SJCRH30 (cell line): ENCODE measurements around the gene SYTL2. TPM values are rescaled to one million over a fixed set of nuclear protein-coding genes. Genes with fewer than 3 reads are reported as not detected.
A peak's percentile ranks its signal among the peaks of the same experiment; 100 is the strongest.

Experiments used
- DNase-seq, 2 experiments: peaks; one replicate each; pipeline ENCODE4 v3.0.0-alpha.2; 2015 to 2020
- H3K27ac ChIP-seq: fragments of 250-450 bp; sonication (Bioruptor Pico); 2 replicates; pipeline ENCODE4 v1.5.1; 2020; ENCODE audit warnings: mild to moderate bottlenecking, moderate library complexity
- H3K27me3 ChIP-seq: fragments of 250-450 bp; sonication (Bioruptor Pico); 2 replicates; pipeline ENCODE4 v1.5.1; 2020; ENCODE audit warnings: mild to moderate bottlenecking, moderate library complexity
- H3K36me3 ChIP-seq: fragments of 250-450 bp; sonication (Bioruptor Pico); 2 replicates; pipeline ENCODE4 v1.5.1; 2020; ENCODE audit warnings: mild to moderate bottlenecking, moderate library complexity
- H3K4me1 ChIP-seq: fragments of 250-450 bp; sonication (Bioruptor Pico); 2 replicates; pipeline ENCODE4 v1.5.1; 2020; ENCODE audit warnings: mild to moderate bottlenecking, moderate library complexity
- H3K4me3 ChIP-seq: fragments of 250-450 bp; sonication (Bioruptor Pico); 2 replicates; pipeline ENCODE4 v1.5.1; 2020; ENCODE audit warnings: mild to moderate bottlenecking, moderate library complexity
- H3K9me3 ChIP-seq: fragments of 250-450 bp; sonication (Bioruptor Pico); replicated peaks from 2 replicates; pipeline ENCODE4 v1.5.1; 2020; ENCODE audit warnings: mild to moderate bottlenecking, moderate library complexity
- total RNA-seq: library from RNA; depleted of rRNA; stranded (reverse); fragments of >200 nt; shearing (Covaris generic); gene quantifications from 2 replicates; pipeline ENCODE4 v1.2.3, GENCODE V29; 2014

Gene SYTL2
- total RNA-seq, 1 experiment from 2014 or later, result 137 TPM

- Histone ChIP-seq H3K4me3 (no peak overlapping the region), H3K36me3 (no peaks in the 10 kb centered on the region), H3K27me3 (no peaks in the 10 kb centered on the region), H3K27ac (peak overlapping the region; percentile 4; the same call in 1 of the 2 replicates), H3K9me3 (peaks cover 11% of the 10 kb centered on the region), H3K4me1 (peaks cover 45% of the 10 kb centered on the region)
- DNase-seq, result no peak
Measured at GRCh38 chr11:85771568-85771967, 39.4 kb downstream of the SYTL2 start.

GRCh38 chr11:85769771-85770170 lies 41.2 kb downstream of the SYTL2 start:
- peak; percentile 73 to 77 for DNase-seq
- Histone ChIP-seq H3K27ac (peak overlapping the region; percentile 26), H3K9me3 (peaks cover 11% of the 10 kb centered on the region), H3K4me3 (no peak overlapping the region), H3K27me3 (no peaks in the 10 kb centered on the region), H3K4me1 (peaks cover 45% of the 10 kb centered on the region), H3K36me3 (no peaks in the 10 kb centered on the region)

- Histone ChIP-seq H3K4me1 (peaks cover 40% of the 10 kb centered on the region), H3K36me3 (no peaks in the 10 kb centered on the region), H3K4me3 (no peak overlapping the region), H3K9me3 (peaks cover 11% of the 10 kb centered on the region), H3K27ac (no peak overlapping the region), H3K27me3 (no peaks in the 10 kb centered on the region)
- no peak for DNase-seq
Measured at GRCh38 chr11:85768473-85769146, 42.3 kb downstream of the SYTL2 start.

- H3K27me3 ChIP-seq, result no peaks in the 10 kb centered on the region
- no peak for DNase-seq
- H3K4me3 ChIP-seq, result no peak overlapping the region
- no peak overlapping the region for H3K27ac ChIP-seq
- peaks cover 11% of the 10 kb centered on the region for H3K9me3 ChIP-seq
- H3K36me3 ChIP-seq, result no peaks in the 10 kb centered on the region
- H3K4me1 ChIP-seq, result peaks cover 29% of the 10 kb centered on the region
Measured at GRCh38 chr11:85767246-85767945, 43.5 kb downstream of the SYTL2 start.

GRCh38 chr11:85766721-85767161 lies 44.2 kb downstream of the SYTL2 start:
- H3K9me3 ChIP-seq, result peaks cover 11% of the 10 kb centered on the region
- H3K4me1 ChIP-seq, result peaks cover 23% of the 10 kb centered on the region
- no peaks in the 10 kb centered on the region for H3K27me3 ChIP-seq
- H3K36me3 ChIP-seq, result no peaks in the 10 kb centered on the region
- no peak for DNase-seq
- no peak overlapping the region for H3K4me3 ChIP-seq
- no peak overlapping the region for H3K27ac ChIP-seq

- no peak for DNase-seq
- H3K27me3 ChIP-seq, result no peaks in the 10 kb centered on the region
- peaks cover 7% of the 10 kb centered on the region for H3K9me3 ChIP-seq
- no peak overlapping the region for H3K27ac ChIP-seq
- H3K36me3 ChIP-seq, result no peaks in the 10 kb centered on the region
- no peak overlapping the region for H3K4me3 ChIP-seq
- H3K4me1 ChIP-seq, result peaks cover 13% of the 10 kb centered on the region
Measured at GRCh38 chr11:85764796-85765195, 46.1 kb downstream of the SYTL2 start.

GRCh38 chr11:85762226-85762625 lies 48.7 kb downstream of the SYTL2 start:
- 0 out of 2 replicates have a peak, but pooled peaks cover under 1% of the 10 kb centered on the region for H3K36me3 ChIP-seq
- H3K4me1 ChIP-seq, result peaks cover 12% of the 10 kb centered on the region
- no peaks in the 10 kb centered on the region for H3K27me3 ChIP-seq
- no peaks in the 10 kb centered on the region for H3K9me3 ChIP-seq
- H3K4me3 ChIP-seq, result no peak overlapping the region
- H3K27ac ChIP-seq, result no peak overlapping the region
- no peak for DNase-seq

GRCh38 chr11:85759915-85760314 lies 51.0 kb downstream of the SYTL2 start:
- no peaks in the 10 kb centered on the region for H3K9me3 ChIP-seq
- peak; percentile 51 to 73 for DNase-seq
- H3K27me3 ChIP-seq, result no peaks in the 10 kb centered on the region
- H3K4me1 ChIP-seq, result peaks cover 12% of the 10 kb centered on the region
- no peak overlapping the region for H3K4me3 ChIP-seq
- H3K36me3 ChIP-seq, result peaks cover 5% of the 10 kb centered on the region; the same call in 1 of the 2 replicates
- H3K27ac ChIP-seq, result no peak overlapping the region

GRCh38 chr11:85758480-85759039 lies 52.4 kb downstream of the SYTL2 start:
- Histone ChIP-seq H3K4me1 (peaks cover 12% of the 10 kb centered on the region), H3K27me3 (no peaks in the 10 kb centered on the region), H3K4me3 (no peak overlapping the region), H3K36me3 (peaks cover 5% of the 10 kb centered on the region; the same call in 1 of the 2 replicates), H3K27ac (no peak overlapping the region), H3K9me3 (no peaks in the 10 kb centered on the region)
- no peak for DNase-seq

- H3K4me1 ChIP-seq, result peaks cover 12% of the 10 kb centered on the region
- H3K27me3 ChIP-seq, result no peaks in the 10 kb centered on the region
- DNase-seq, result no peak
- H3K4me3 ChIP-seq, result no peak overlapping the region
- peaks cover 5% of the 10 kb centered on the region; the same call in 1 of the 2 replicates for H3K36me3 ChIP-seq
- H3K27ac ChIP-seq, result no peak overlapping the region
- no peaks in the 10 kb centered on the region for H3K9me3 ChIP-seq
Measured at GRCh38 chr11:85758026-85758425, 52.9 kb downstream of the SYTL2 start.

- peaks cover 22% of the 10 kb centered on the region for H3K4me1 ChIP-seq
Measured at GRCh38 chr11:85756401-85757200, 54.3 kb downstream of the SYTL2 start.

GRCh38 chr11:85755701-85756100 lies 55.2 kb downstream of the SYTL2 start:
- peaks cover 22% of the 10 kb centered on the region for H3K4me1 ChIP-seq
- no peak for DNase-seq
- H3K9me3 ChIP-seq, result no peaks in the 10 kb centered on the region
- H3K36me3 ChIP-seq, result peaks cover 5% of the 10 kb centered on the region; the same call in 1 of the 2 replicates
- no peaks in the 10 kb centered on the region for H3K27me3 ChIP-seq
- H3K27ac ChIP-seq, result no peak overlapping the region
- H3K4me3 ChIP-seq, result no peak overlapping the region

More at GRCh38 chr11:85756401-85757200, 54.3 kb downstream of the SYTL2 start:
- Histone ChIP-seq H3K36me3 (peaks cover 5% of the 10 kb centered on the region; the same call in 1 of the 2 replicates), H3K9me3 (no peaks in the 10 kb centered on the region), H3K4me3 (no peak overlapping the region), H3K27ac (no peak overlapping the region), H3K27me3 (no peaks in the 10 kb centered on the region)
- no peak for DNase-seq

- DNase-seq, result no peak
- no peak overlapping the region for H3K4me3 ChIP-seq
- no peaks in the 10 kb centered on the region for H3K9me3 ChIP-seq
- H3K27me3 ChIP-seq, result no peaks in the 10 kb centered on the region
- no peak overlapping the region for H3K27ac ChIP-seq
- peaks cover 5% of the 10 kb centered on the region; the same call in 1 of the 2 replicates for H3K36me3 ChIP-seq
- H3K4me1 ChIP-seq, result peaks cover 20% of the 10 kb centered on the region
Measured at GRCh38 chr11:85755285-85755684, 55.7 kb downstream of the SYTL2 start.

- H3K4me1 ChIP-seq, result 0 out of 2 replicates have a peak, but pooled peaks cover 10% of the 10 kb centered on the region
- no peaks in the 10 kb centered on the region for H3K9me3 ChIP-seq
- DNase-seq, result no peak
- H3K36me3 ChIP-seq, result peaks cover 7% of the 10 kb centered on the region
- H3K4me3 ChIP-seq, result no peak overlapping the region
- H3K27ac ChIP-seq, result no peak overlapping the region
- H3K27me3 ChIP-seq, result no peaks in the 10 kb centered on the region
Measured at GRCh38 chr11:85752890-85753581, 57.9 kb downstream of the SYTL2 start.
